ENCODE measurements around the gene KRT75. TPM values are rescaled to one million over a fixed set of nuclear protein-coding genes. Genes with fewer than 3 reads are reported as not detected.
A peak's percentile ranks its signal among the peaks of the same experiment; 100 is the strongest.

The KRT75 gene
- total RNA-seq, 1 experiment from 2014 or later = not detected

GRCh38 chr12:52389313-52390207 is 44.6 kb downstream of the KRT75 start:
- Histone ChIP-seq H3K79me1 (ENCODE audit: insufficient read depth, low read depth, low read length, poor library complexity, severe bottlenecking) (no peaks in the 10 kb centered on the region), H3K23ac (ENCODE audit: insufficient read length, low read depth, low read length) (no peak overlapping the region), H2BK15ac (ENCODE audit: low read depth, low read length) (no peak overlapping the region), H3K9ac (ENCODE audit: extremely low read depth, insufficient read length, low read length) (no peak overlapping the region), H3K23me2 (ENCODE audit: insufficient read length, low read depth, low read length, poor library complexity, severe bottlenecking) (no peaks in the 10 kb centered on the region), H3K14ac (ENCODE audit: insufficient read depth, low read length) (no peak overlapping the region), H3K4me1 (ENCODE audit: insufficient read depth, low read length) (no peaks in the 10 kb centered on the region), H4K8ac (replicated peaks; ENCODE audit: insufficient read length, low read depth, low read length) (no peak overlapping the region), H4K5ac (ENCODE audit: insufficient read length, low read depth, low read length) (no peak overlapping the region), H2BK120ac (ENCODE audit: low read depth, low read length, poor library complexity, severe bottlenecking) (no peak overlapping the region), H3K27ac (ENCODE audit: insufficient read length, low read depth, low read length) (no peak overlapping the region), H3K18ac (ENCODE audit: insufficient read length, low read depth, low read length) (no peak overlapping the region), H2AFZ (ENCODE audit: low read length) (no peak overlapping the region), H3T11ph (ENCODE audit: low read length) (no peak overlapping the region), H2BK20ac (ENCODE audit: low read depth, low read length, poor library complexity, severe bottlenecking) (no peak overlapping the region), H2BK5ac (ENCODE audit: insufficient read length, low read length) (no peak overlapping the region), H3K56ac (ENCODE audit: insufficient read length, low read depth, low read length) (no peak overlapping the region), H3K4ac (ENCODE audit: low read depth, low read length) (no peak overlapping the region), H3K79me2 (ENCODE audit: insufficient read depth, low read length) (no peaks in the 10 kb centered on the region), H4K20me1 (ENCODE audit: control insufficient read depth, insufficient read depth, insufficient read length) (no peaks in the 10 kb centered on the region), H4K91ac (ENCODE audit: insufficient read length, low read depth, low read length) (no peak overlapping the region), H3K9me3 (ENCODE audit: control insufficient read depth, low read depth, low read length) (no peaks in the 10 kb centered on the region), H2AK5ac (ENCODE audit: insufficient read length, low read length) (no peak overlapping the region), H3K27me3 (ENCODE audit: insufficient read depth, low read length) (no peaks in the 10 kb centered on the region), H3K4me2 (ENCODE audit: insufficient read depth, insufficient read length, low read length) (no peak overlapping the region), H2BK12ac (ENCODE audit: insufficient read length, low read depth, low read length) (no peak overlapping the region)
- WGBS (ENCODE audit: extremely low coverage, insufficient read length, low lambda C conversion rate) = no CpG with 5 or more reads among the region's 9 CpGs
- peak; percentile 62 for DNase-seq
- Mint-ChIP-seq H3K4me3 (no peak overlapping the region), H3K27ac (peak overlapping the region in 1 of 3 experiments; percentile 56; a peak in 1 of 7 replicates), H3K9me3 (no peaks in the 10 kb centered on the region), H3K4me1 (peaks cover 5 to 10% of the 10 kb centered on the region in 2 experiments), H3K27me3 (ENCODE audit: low read depth) (peaks cover 12% of the 10 kb centered on the region), H3K36me3 (ENCODE audit: insufficient read depth in 1 of 3, low read depth in 3 of 3) (no peaks in the 10 kb centered on the region)
- TF ChIP-seq, protein P1, sequence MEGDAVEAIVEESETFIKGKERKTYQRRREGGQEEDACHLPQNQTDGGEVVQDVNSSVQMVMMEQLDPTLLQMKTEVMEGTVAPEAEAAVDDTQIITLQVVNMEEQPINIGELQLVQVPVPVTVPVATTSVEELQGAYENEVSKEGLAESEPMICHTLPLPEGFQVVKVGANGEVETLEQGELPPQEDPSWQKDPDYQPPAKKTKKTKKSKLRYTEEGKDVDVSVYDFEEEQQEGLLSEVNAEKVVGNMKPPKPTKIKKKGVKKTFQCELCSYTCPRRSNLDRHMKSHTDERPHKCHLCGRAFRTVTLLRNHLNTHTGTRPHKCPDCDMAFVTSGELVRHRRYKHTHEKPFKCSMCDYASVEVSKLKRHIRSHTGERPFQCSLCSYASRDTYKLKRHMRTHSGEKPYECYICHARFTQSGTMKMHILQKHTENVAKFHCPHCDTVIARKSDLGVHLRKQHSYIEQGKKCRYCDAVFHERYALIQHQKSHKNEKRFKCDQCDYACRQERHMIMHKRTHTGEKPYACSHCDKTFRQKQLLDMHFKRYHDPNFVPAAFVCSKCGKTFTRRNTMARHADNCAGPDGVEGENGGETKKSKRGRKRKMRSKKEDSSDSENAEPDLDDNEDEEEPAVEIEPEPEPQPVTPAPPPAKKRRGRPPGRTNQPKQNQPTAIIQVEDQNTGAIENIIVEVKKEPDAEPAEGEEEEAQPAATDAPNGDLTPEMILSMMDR (conservative IDR thresholded peaks at IDR 0.05) = no peak
